ENCODE results near the gene FLYWCH2.

GRCh38 chr16:2866431-2866830 is 16.6 kb upstream of the FLYWCH2 start:
- TF ChIP-seq CTCF (IDR thresholded peaks at IDR 0.05; ENCODE audit: insufficient read depth, low read length, poor library complexity, severe bottlenecking): no peak
- no peak for TF ChIP-seq EZH2phosphoT487 (conservative IDR thresholded peaks at IDR 0.05; ENCODE audit: low read length)
